ES-I3 (cell line): ENCODE data around the gene OR51Q1.

ENCODE experiments used
- H3K36me3 ChIP-seq: 2 replicates; pipeline ENCODE4 v1.6.1; 2013; ENCODE audit warnings: mild to moderate bottlenecking, low read length, control low read depth, moderate library complexity; ENCODE audit not compliant: insufficient read depth
- H3K4me1 ChIP-seq: 2 replicates; pipeline ENCODE4 v1.6.1; 2013; ENCODE audit warnings: mild to moderate bottlenecking, control low read depth, low read length; ENCODE audit not compliant: insufficient read depth
- H3K9ac ChIP-seq: 2 replicates; pipeline ENCODE4 v1.6.1; 2013; ENCODE audit warnings: low read depth, mild to moderate bottlenecking, low read length, moderate library complexity
- H3K9me3 ChIP-seq: 2 replicates; pipeline ENCODE4 v1.6.1; 2013; ENCODE audit warnings: mild to moderate bottlenecking, low read length, moderate library complexity; ENCODE audit not compliant: control insufficient read depth, insufficient read depth

OR51Q1 gene

GRCh38 chr11:5460983-5461621, 39.2 kb downstream of the OR51Q1 start:
- Histone ChIP-seq H3K9ac (no peak overlapping the region), H3K9me3 (no peaks in the 10 kb centered on the region), H3K36me3 (no peaks in the 10 kb centered on the region), H3K4me1 (no peaks in the 10 kb centered on the region)

GRCh38 chr11:5467527-5467926, 45.6 kb downstream of the OR51Q1 start:
- no peaks in the 10 kb centered on the region for H3K4me1 ChIP-seq
- H3K9ac ChIP-seq: no peak overlapping the region
- no peaks in the 10 kb centered on the region for H3K9me3 ChIP-seq
- no peaks in the 10 kb centered on the region for H3K36me3 ChIP-seq
